ENCODE measurements around the gene LRPAP1.

DNA sequence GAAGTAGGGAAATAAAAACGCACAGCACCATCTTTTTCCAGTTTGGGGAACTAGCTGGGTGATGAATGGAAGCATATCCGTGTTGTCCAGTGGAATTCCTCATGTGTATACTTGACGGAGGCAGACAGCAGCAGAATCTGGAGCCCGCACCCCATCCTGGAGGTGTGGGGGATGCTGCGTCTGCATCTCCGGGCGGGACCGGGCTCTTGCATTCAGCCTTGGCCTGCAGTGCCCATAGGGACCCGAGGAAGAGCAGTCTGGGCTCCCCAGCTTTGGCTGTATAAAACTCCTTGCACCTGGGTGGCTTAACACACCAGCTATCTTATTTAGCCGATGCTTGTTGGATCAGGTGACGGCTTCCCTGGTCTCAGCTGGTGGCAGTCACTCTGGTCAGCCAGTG, 39.7 kb upstream of the LRPAP1 start:
- TF ChIP-seq, protein P1, sequence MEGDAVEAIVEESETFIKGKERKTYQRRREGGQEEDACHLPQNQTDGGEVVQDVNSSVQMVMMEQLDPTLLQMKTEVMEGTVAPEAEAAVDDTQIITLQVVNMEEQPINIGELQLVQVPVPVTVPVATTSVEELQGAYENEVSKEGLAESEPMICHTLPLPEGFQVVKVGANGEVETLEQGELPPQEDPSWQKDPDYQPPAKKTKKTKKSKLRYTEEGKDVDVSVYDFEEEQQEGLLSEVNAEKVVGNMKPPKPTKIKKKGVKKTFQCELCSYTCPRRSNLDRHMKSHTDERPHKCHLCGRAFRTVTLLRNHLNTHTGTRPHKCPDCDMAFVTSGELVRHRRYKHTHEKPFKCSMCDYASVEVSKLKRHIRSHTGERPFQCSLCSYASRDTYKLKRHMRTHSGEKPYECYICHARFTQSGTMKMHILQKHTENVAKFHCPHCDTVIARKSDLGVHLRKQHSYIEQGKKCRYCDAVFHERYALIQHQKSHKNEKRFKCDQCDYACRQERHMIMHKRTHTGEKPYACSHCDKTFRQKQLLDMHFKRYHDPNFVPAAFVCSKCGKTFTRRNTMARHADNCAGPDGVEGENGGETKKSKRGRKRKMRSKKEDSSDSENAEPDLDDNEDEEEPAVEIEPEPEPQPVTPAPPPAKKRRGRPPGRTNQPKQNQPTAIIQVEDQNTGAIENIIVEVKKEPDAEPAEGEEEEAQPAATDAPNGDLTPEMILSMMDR (optimal IDR thresholded peaks at IDR 0.05 in 1 of 3, IDR thresholded peaks at IDR 0.05 in 1 of 3, conservative IDR thresholded peaks at IDR 0.05 in 1 of 3; ENCODE audit: extremely low read depth in 1 of 3, insufficient read depth in 2 of 3, low read length in 3 of 3) = no peak
- no peak for TF ChIP-seq EZH2 (IDR thresholded peaks at IDR 0.05; ENCODE audit: low read length)

Measured in keratinocyte (primary cell).